ENCODE measurements around the gene PTPRE.

DNA sequence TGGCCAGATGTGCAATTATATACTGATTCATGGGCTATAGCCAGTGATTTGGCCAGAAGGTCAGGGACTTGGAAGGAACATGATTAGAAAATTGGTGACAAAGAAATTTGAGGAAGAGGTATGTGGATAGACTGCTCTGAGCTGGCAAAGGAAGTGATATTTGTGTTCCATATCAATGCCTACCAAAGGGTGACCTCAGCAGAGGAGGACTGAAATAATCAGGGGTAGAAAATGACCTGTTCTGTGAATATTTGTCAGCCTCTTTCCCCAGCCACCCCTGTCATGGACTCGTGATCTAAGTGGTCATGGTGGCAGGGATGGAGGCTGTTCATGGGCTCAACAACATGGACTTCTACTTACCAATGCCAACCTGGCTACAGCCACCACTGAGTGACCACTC is 47.0 kb downstream of the PTPRE start:
- TF ChIP-seq, protein P1, sequence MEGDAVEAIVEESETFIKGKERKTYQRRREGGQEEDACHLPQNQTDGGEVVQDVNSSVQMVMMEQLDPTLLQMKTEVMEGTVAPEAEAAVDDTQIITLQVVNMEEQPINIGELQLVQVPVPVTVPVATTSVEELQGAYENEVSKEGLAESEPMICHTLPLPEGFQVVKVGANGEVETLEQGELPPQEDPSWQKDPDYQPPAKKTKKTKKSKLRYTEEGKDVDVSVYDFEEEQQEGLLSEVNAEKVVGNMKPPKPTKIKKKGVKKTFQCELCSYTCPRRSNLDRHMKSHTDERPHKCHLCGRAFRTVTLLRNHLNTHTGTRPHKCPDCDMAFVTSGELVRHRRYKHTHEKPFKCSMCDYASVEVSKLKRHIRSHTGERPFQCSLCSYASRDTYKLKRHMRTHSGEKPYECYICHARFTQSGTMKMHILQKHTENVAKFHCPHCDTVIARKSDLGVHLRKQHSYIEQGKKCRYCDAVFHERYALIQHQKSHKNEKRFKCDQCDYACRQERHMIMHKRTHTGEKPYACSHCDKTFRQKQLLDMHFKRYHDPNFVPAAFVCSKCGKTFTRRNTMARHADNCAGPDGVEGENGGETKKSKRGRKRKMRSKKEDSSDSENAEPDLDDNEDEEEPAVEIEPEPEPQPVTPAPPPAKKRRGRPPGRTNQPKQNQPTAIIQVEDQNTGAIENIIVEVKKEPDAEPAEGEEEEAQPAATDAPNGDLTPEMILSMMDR (IDR thresholded peaks at IDR 0.05): no peak
- no peak for TF ChIP-seq POLR2AphosphoS5 (IDR thresholded peaks at IDR 0.05)
- no peak for TF ChIP-seq POLR2A (IDR thresholded peaks at IDR 0.05)
- no peak for TF ChIP-seq EP300 (IDR thresholded peaks at IDR 0.05)

Data from upper lobe of left lung (tissue), 4 donors.